CD4-positive, alpha-beta T cell treated with Interleukin-17A for 1 hour (primary cell): ENCODE results near the gene GPANK1.
A peak's percentile ranks its signal among the peaks of the same experiment; 100 is the strongest.

Source experiments
- DNase-seq: peaks from one replicate; pipeline ENCODE4 v3.0.0-alpha.2; 2020

GPANK1 gene

DNA sequence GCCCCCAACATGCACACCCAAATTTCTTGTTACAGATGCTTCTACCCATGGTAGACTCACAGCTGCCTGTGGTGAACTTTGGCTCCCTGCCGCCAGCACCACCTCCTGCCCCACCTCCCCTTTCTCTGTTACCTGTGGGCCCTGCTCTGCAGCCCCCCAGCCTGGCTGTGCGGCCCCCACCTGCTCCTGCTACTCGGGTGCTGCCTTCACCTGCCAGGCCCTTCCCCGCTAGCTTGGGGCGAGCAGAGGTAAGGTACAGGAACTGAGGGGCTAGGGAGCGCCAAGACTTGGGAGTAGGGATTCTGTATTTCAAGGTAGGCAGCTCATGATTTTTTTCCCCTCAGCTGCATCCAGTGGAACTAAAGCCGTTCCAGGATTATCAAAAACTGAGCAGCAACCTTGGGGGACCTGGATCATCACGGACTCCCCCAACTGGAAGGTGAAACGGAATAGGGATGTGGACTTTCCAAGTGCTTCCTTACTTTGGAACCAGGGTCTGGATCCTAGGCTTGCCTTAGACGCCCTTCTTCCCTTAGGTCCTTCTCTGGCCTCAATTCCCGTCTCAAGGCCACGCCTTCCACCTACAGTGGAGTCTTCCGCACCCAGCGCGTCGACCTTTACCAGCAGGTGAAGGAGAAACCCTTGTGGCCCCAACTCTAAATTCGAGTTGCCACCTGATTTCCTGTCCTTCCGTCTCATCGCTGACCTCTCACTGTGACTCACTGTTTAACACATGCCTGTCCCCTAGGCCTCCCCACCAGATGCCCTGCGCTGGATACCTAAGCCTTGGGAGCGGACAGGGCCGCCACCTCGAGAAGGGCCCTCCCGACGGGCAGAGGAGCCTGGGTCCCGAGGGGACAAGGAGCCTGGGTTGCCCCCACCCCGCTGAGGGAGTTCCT is 27.9 kb downstream of the GPANK1 start:
- DNase-seq = no peak

DNA sequence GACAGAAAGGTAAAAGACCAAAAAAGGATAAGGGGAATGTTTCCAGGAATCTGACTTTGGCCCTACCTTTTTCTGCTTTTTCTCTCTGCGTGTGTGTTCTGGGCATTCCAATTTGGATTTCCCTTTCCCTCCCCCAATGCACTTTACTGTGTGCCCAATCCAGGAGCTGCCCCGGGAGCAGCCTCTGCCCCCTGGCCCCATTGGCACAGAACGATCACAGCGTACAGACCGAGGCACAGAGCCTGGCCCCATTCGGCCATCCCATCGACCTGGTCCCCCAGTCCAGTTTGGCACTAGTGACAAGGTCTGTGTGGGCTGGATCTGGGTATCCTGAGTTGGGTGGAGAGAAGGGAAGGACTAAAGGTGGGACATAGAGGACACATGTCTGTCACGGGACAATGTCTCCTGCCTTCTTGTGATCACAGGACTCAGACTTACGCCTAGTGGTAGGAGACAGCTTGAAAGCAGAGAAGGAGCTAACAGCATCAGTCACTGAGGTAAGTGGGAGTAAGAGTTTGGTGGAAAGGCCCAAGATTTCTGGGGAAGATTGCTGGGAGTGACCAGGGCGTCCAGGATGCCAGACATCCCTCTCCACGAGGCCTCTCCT is 29.7 kb downstream of the GPANK1 start:
- DNase-seq = no peak

DNA sequence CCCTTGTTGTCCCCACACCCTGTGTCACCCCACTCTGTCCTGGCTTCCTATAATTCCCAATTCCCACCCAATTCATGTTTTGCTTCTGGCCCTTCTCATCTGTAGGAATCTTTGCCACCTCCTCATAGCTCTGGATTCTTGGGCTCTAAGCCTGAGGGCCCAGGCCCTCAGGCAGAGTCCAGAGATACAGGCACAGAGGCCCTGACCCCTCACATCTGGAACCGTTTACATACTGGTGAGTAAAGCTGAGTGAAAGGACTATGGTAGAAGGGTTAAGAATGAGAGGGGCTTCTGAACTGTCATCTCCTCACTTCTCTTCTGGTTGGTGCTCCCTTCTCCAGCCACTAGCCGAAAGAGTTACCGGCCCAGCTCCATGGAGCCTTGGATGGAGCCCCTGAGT is 30.7 kb downstream of the GPANK1 start:
- no peak for DNase-seq

DNA sequence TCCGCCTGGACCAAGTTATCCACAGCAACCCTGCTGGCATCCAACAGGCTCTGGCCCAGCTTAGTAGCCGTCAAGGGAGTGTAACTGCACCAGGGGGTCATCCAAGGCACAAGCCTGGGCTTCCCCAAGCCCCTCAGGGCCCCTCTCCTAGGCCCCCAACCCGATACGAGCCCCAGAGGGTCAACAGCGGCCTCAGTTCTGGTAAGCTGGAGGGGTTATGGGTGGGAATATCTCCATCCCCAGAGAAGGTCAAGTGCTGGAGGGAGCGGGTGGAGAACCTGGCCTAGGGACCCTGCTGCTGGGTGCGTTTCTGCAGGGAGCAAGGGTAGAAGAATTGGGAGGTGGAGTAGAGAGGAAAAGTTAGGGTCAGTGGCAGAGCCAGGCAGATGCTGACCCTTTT is 31.4 kb downstream of the GPANK1 start:
- no peak for DNase-seq

DNA sequence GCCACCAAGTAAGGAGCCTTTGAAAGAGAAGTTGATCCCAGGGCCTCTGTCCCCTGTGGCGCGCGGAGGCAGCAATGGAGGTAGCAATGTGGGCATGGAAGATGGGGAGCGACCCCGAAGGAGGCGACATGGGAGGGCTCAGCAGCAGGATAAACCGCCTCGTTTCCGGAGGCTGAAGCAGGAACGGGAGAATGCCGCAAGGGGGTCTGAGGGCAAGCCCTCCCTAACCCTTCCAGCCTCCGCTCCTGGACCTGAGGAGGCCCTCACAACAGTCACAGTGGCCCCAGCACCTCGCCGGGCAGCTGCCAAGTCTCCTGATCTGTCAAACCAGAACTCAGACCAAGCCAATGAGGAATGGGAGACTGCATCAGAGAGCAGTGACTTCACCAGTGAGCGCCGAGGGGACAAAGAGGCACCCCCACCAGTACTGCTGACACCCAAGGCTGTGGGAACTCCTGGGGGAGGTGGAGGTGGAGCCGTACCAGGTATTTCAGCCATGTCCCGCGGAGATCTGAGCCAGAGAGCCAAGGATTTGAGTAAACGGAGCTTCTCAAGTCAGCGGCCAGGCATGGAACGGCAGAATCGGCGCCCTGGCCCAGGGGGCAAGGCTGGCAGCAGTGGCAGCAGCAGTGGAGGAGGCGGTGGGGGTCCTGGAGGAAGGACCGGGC is 32.4 kb downstream of the GPANK1 start:
- DNase-seq = no peak

DNA sequence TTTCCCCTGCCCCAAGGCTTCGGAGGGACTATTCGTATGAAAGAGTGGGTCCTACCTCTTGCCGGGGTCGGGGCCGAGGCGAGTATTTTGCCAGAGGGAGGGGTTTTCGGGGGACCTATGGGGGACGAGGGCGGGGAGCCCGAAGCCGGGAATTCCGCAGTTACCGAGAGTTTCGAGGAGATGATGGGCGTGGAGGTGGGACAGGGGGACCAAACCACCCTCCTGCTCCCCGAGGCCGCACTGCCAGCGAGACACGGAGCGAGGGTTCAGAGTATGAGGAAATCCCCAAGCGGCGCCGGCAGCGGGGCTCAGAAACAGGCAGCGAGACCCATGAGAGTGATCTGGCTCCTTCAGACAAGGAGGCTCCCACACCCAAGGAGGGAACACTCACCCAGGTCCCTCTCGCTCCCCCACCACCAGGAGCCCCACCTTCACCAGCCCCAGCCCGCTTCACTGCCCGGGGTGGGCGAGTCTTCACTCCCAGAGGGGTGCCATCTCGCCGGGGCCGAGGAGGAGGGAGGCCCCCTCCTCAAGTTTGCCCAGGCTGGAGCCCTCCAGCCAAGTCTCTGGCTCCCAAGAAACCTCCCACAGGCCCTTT is 33.0 kb downstream of the GPANK1 start:
- no peak for DNase-seq

DNA sequence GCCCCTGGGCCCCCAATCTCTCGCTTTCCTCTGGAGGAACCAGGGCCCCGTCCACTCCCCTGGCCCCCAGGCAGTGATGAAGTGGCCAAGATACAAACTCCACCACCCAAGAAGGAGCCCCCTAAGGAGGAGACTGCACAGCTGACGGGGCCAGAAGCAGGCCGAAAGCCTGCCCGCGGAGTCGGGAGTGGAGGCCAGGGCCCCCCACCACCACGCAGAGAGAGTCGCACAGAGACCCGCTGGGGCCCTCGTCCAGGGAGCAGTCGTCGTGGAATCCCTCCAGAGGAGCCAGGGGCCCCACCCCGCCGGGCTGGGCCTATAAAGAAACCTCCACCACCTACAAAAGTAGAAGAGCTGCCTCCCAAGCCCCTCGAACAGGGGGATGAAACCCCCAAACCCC is 33.6 kb downstream of the GPANK1 start:
- no peak for DNase-seq

DNA sequence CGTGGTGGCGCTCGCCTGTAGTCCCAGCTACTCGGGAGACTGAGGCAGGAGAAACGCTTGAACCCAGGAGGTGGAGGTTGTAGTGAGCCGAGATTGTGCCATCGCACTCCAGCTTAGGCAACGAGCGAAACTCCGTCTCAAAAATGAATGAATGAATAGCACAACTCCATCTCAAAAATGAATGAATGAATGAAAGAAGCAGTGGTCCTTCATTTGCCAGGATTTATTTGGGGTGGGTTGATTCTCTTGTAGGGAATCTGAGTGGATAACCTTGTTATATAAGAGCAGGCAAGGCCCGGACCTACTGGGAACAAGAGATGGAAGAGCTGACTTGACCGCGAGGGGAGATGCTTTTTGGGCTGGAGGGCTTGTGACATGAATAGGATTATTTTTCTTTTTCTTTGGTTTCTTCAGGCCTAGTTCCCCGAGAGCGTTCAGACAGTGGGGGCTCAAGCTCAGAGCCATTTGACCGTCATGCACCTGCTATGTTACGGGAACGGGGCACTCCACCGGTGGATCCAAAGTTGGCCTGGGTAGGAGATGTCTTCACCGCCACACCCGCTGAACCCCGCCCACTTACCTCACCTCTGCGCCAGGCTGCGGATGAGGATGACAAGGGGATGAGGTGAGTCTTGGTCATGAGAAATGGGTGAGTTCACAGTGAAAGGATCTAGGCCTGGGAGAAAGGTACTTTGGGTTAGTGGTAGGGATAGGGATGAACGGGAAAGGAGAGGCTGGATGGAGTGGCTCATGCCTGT is 34.4 kb downstream of the GPANK1 start:
- no peak for DNase-seq

DNA sequence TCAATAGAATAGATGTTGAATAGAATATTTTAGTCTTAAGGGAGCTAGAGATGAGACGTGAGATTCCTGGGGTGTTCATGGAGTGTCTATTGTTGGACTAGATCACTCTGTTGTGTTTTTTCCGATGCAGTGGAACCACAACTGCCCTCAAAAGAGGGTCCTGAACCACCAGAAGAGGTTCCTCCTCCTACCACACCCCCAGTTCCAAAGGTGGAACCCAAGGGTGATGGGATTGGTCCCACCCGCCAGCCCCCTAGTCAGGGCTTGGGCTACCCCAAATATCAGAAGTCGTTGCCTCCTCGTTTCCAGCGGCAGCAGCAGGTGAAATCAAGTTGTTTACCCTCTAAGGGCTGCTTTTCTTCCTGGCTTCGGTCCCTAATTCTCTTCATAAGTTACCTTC is 35.8 kb downstream of the GPANK1 start:
- DNase-seq = no peak

DNA sequence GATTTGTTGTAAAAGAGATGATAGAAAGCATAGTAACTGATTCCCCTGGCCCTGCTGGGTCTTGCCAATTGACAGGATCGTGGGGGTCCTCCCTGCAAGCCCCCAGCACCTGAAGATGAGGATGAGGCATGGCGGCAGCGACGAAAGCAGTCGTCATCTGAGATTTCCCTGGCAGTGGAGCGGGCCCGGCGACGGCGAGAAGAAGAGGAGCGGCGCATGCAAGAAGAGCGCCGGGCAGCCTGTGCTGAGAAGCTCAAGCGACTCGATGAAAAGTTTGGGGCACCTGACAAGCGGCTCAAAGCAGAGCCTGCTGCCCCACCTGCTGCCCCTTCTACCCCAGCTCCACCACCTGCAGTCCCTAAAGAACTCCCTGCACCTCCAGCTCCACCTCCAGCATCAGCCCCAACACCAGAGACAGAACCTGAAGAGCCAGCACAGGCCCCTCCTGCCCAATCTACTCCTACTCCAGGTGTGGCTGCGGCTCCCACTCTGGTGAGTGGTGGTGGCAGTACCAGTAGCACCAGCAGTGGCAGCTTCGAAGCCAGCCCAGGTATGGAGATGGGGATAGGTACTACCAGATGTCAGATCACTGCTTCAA is 37.0 kb downstream of the GPANK1 start:
- DNase-seq = no peak

DNA sequence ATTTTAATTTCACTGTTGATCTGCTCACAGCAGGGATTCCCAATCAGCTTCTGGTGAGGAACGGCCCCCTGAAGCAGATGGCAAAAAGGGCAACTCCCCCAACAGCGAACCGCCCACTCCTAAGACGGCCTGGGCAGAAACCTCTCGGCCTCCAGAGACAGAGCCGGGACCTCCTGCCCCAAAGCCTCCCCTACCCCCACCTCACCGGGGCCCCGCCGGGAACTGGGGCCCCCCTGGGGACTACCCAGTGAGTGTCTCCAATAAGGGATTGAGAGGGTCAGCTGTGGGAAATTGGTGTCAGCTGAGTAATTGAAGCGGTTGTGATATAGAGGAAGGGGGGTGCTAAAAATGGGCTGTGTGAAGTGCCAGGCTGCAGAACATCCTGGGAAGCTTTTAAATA is 37.8 kb downstream of the GPANK1 start:
- no peak for DNase-seq

DNA sequence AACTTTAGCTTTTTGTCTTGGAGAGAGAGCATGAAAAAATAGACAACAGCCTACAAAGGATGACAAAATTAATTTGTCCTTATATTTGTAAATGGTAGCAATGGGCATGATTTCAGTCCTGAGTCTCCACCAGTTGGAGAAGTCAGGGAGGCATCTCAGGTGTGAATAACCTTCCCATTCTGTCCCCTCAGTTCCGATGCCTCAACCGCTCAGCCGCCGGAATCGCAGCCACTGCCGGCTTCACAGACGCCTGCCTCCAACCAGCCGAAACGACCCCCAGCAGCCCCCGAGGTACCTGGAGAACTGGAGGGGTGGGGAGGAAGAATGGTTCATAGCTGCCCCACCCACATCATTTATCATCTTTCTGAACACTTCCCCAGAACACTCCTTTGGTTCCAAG is 40.7 kb downstream of the GPANK1 start:
- DNase-seq = no peak

DNA sequence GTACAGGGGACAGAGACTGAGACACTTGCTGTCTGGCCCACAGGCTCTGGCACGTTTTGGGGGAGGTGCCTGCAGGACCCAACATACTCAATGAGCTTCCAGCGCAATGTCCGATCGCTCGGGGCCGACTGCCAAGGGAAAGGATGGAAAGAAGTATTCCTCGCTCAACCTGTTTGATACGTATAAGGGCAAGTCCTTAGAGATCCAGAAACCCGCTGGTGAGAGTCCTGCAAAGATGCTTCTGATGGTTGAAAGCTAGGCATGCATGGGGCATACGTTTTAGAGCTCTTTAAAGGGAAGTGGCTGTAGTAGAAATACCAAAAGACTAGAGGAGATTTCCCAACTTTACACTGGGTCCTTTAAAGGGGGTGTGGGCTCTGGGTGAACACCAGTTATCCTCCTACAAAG is 42.1 kb downstream of the GPANK1 start:
- no peak for DNase-seq

DNA sequence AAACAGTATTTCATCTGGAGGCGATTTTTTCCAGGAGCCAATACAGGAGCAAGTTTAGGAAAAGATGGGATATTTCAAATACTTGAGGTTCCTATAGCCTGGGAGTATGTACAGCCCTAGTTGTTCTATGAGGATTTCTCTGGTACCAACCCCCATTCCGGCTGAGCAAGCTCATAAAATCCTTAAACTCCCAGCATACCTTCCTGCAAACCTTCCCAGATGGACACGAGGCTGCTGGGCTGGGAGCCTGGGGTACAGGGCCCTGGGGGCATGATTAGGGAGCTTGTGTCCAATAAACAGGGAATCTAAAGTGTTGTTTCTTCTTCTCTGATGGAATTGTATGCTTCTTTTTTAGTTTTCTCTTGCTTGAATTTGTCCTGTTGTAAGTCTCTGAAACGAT is 42.8 kb downstream of the GPANK1 start:
- DNase-seq = no peak

DNA sequence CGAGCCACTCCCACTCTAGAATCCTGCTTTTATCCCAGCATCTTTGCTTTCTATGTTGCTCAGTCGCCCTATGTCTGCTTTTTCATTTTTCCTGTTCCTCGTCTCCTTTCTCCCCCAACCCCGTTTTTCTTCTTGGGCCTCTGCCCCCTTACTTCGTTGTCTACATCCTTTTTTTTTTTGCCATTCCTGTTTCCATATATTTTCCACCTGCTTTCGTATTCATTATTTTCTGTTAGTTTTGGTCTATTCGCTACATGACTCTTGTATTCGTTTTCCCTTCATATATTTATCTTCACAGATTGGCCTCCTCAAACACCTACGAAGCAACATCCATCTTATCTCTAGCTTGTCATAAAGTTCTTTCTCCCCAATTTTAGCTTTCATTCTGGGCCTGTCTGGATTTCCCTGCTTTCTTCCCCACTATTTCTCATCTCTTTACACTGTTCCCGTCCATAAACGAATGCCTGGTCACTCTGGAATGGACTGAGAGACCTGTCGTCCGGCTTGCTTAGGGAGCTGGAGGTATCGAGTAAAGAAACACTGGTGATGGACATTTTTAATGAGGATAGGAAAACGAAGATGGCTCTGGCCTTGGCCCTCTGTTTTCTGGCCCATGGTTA is 43.4 kb downstream of the GPANK1 start:
- DNase-seq = no peak

DNA sequence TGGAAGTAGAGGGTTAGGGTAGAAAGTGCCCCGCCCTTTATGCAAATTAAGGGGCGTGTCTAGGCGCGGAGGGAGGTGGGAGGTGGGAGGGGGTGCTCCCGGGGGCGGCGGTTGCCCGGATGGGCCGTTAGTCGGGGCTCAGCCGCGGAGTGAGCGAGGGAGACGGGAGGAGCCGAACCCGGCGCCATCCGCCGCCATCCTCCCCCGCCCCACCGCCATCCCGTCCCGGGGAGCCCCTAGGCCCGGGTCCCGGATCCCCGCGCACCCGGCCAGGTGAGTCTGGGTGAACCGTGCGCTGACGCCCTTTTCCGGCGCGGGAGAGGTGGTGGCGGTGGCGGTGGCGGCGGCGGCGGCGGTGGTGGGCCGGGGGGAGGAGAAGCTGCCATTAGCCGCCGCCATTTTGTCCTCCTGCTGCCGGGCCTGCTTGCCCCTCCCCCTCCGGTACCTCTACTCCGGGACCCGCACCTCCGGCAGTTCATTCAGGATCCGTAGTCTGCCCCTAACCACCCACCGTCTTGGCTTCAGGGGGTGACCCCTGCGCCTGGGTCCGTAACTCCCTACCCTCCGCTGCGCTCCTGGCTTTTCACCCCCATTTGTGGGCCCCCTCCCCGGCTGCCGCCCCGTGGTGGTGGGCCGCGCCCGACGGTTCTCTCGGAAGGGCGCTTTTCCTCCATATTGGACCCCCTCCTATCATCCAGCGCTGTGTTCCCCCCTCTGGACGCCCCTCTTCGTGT is 44.0 kb downstream of the GPANK1 start, which contains the start of gene PRRC2A:
PRRC2A (plus strand) TSS at position 130 of the 734 bp plus-strand sequence. CDS start 2,075 bp downstream, outside the sequence.
- no peak for DNase-seq

DNA sequence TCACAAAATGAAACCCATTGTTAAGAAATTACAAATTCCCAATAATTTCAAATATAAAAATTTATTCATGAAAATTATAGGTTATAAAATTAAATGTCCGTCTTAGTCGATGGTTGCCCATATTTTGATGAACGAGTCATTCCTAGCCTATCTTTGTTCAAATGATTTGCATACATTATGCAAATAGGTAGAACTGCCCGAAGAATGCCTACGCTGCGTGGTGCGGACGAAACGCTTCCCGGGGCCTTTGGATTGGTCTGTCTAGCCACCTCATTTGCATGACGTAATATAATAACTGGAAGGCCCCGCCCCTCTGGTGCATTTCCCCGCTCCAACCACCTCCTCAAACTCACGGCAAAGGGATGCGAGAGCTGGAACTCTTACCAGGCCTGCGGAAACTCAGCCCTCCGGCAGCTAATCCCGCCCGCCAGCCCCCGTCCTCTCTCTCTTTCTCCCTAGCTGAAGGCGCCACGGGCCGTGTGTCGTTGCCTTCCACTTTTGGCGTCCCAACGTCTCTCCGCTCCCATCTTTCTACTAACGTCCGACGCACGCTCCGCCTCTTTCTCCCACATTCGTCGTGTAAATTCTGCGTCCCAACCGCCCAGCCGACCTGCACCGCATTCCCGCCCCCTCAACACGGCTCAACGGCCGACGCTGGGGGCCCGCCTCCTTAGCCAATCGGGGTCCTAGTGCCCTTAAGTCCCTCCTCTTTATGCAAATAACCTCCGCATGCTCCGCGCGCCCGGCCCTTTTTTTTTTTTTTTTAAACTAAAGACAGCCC is 44.8 kb downstream of the GPANK1 start:
- peak; percentile 99 for DNase-seq

DNA sequence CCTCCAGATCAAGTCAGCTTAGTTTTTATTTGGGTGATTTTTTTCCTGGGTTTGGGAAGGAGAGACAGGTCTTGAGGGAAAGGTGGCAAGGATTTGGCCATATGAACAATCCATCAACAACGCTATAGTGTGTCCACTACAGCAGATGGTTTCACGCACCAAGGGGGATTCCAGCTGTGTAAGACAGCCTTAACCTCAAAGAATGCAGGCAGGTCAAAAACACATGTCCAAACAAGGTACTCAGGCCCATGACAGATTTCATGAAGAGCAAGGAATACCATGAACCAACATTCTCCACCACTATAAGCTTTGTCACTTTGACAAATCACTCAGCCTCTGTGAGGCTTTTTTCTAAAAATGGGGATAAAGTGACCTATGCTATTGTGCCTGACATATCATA is 47.8 kb downstream of the GPANK1 start:
- DNase-seq = no peak

DNA sequence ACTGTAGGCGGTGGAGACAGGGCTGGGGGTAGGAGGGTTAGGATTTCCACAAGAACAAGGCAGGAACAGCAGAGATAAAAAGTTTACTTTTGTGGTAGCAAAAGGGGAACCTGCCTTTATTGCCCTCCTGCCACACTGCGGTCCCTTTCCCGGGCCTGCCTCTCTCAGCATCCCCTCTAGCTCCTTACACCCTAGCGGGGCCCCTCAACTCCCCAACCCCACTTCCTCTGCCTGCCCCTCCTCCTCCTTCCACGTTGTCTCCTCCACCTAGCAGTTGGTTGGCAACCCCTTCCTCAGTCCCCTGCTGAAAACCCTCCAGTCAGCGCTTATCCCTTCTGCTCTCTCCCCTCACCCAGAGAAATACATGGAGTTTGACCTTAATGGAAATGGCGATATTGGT is 49.0 kb downstream of the GPANK1 start:
- no peak for DNase-seq
